Right lobe of liver (tissue), 6 donors: ENCODE data around the gene DRAM1. TPM values are rescaled to one million over a fixed set of nuclear protein-coding genes. Genes with fewer than 3 reads are reported as not detected.

Experiments used
- ATAC-seq, 4 donors: fragments of 200-7000 bp; cut with Tn5 transposase; one replicate each; pipeline ENCODE4 v1.9.1; 2020; ENCODE audit warnings: mild to moderate bottlenecking in 4 of 4, moderate library complexity in 4 of 4
- DNase-seq, 3 donors: peaks; one replicate each; pipeline ENCODE4 v3.0.0-alpha.2; 2020
- H3K27ac ChIP-seq, 3 donors: fragments of 200-600 bp; one replicate each; pipeline ENCODE4 v1.8.0; 2022
- H3K27me3 ChIP-seq, 2 donors: fragments of 200-600 bp; one replicate each; pipeline ENCODE4 v1.8.0; 2022
- H3K36me3 ChIP-seq, 4 donors: fragments of 200-600 bp; sonication (generic) in 1 of 4; one replicate each; pipeline versions ENCODE4 v1.5.1 to v1.8.0; 2017 to 2022; ENCODE audit warnings: control low read depth in 1 of 4
- H3K4me1 ChIP-seq, 4 donors: fragments of 200-600 bp; sonication (generic) in 1 of 4; one replicate each; pipeline versions ENCODE4 v1.5.1 to v1.8.0; 2017 to 2022; ENCODE audit warnings: control low read depth in 1 of 4
- H3K4me3 ChIP-seq, 3 donors: fragments of 200-600 bp; one replicate each; pipeline ENCODE4 v1.8.0; 2022
- H3K9me3 ChIP-seq, 4 donors: fragments of 200-600 bp; sonication (generic) in 1 of 4; one replicate each; pipeline versions ENCODE4 v1.5.1 to v1.8.0; 2017 to 2022; ENCODE audit warnings: control low read depth in 1 of 4
- CTCF ChIP-seq, 4 donors: fragments of 200-600 bp in 3 of 4; fragments of 450-650 bp in 1 of 4; IDR thresholded peaks; one replicate each; pipeline versions ENCODE4 v1.5.1 to v1.8.0; 2016 to 2022; ENCODE audit warnings: antibody characterized with exemption in 4 of 4, mild to moderate bottlenecking in 2 of 4
- POLR2A ChIP-seq: fragments of 450-650 bp; IDR thresholded peaks from one replicate; pipeline ENCODE4 v1.6.1; 2017; ENCODE audit warnings: antibody characterized with exemption, mild to moderate bottlenecking
- WGBS: methylation state at CpG from one replicate; pipeline ENCODE4 v1.1.6; 2018; ENCODE audit warnings: low coverage, low lambda C conversion rate; ENCODE audit not compliant: insufficient coverage; ENCODE audit errors: missing lambda C conversion rate; 5-methylcytosine and 5-hydroxymethylcytosine counted together
- intact Hi-C, 2 donors: fragments of 100-400 bp; cut with DNase I; formaldehyde crosslinking; loops; one replicate each; pipeline versions ENCODE4 v1.11.2 to v1.14.1; 2022
- total RNA-seq, 6 experiments: library from RNA; depleted of rRNA in 2 of 6; stranded (reverse); fragments of >200 nt in 2 of 6; fragmentation: NEBNext Ultra II Directional in 3 of 6; extraction: Animal tissue kit (Norgen Biotek cat#: 25700) in 3 of 6; gene quantifications; one replicate each; pipeline versions ENCODE4 v1.1.0 to v1.2.4, GENCODE V29; 2016 to 2023
- donor health status: DM: no; HTN: yes; CAD: no.
- donor health status: DM: no; HTN: no; CAD: no.
- donor health status: DM: no; HTN: no; CAD: no.
- donor health status: DM: no; HTN: yes; CAD: no.
- donor health status: DM: no; HTN: yes; CAD: no.

DRAM1 gene
- total RNA-seq, 6 experiments from 2014 or later: 2.2 to 11.3 (median 4.3) TPM

DNA sequence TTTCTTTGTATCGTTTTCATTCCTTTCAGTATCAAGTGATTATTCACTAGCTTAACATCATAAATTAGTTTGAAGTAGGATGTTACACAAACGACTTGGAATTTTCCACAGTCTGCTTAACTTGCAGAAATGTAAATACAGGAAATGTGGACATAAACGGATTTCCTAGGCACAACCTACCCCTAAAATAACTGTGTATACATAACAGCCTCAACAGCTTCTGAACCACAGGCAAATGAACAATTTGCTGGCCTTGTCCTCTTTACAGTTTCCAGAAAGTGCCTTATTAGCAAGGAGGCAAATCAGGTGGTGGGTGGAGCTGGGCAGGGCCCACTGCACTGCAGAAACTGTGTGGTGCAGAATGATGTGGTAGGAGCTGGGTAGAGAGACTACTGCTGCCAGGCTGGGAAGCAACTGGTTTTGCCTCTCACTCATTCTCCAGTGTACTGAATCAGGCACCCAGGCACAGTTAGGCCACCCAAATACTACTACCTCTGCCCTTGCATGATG lies 14.1 kb downstream of the DRAM1 start:
- H3K4me1 ChIP-seq: peaks cover 0 to 4% (median 0%) of the 10 kb centered on the region in 4 donors
- H3K9me3 ChIP-seq: no peaks in the 10 kb centered on the region
- ATAC-seq (peak; percentile 49 to 63 (median 60)), DNase-seq (no peak)
- TF ChIP-seq CTCF (IDR thresholded peaks at IDR 0.05) (no peak), POLR2A (no peak)
- H3K27me3 ChIP-seq: no peaks in the 10 kb centered on the region
- no peak overlapping the region for H3K27ac ChIP-seq
- 10% methylated on average over 3 of the region's 3 CpGs for WGBS
- no peak overlapping the region for H3K4me3 ChIP-seq
- no peaks in the 10 kb centered on the region for H3K36me3 ChIP-seq
- intact Hi-C loops: no loop called here

GRCh38 chr12:101892794-101893193 lies 15.4 kb downstream of the DRAM1 start:
- Histone ChIP-seq H3K27ac (no peak overlapping the region), H3K4me1 (peaks cover 0 to 4% (median 0%) of the 10 kb centered on the region in 4 donors), H3K27me3 (no peaks in the 10 kb centered on the region), H3K9me3 (no peaks in the 10 kb centered on the region), H3K4me3 (no peak overlapping the region), H3K36me3 (no peaks in the 10 kb centered on the region)
- ATAC-seq: no peak
- no peak for TF ChIP-seq POLR2A
- no peak for TF ChIP-seq CTCF (IDR thresholded peaks at IDR 0.05)
- DNase-seq: no peak
- intact Hi-C loops: no loop called here

DNA sequence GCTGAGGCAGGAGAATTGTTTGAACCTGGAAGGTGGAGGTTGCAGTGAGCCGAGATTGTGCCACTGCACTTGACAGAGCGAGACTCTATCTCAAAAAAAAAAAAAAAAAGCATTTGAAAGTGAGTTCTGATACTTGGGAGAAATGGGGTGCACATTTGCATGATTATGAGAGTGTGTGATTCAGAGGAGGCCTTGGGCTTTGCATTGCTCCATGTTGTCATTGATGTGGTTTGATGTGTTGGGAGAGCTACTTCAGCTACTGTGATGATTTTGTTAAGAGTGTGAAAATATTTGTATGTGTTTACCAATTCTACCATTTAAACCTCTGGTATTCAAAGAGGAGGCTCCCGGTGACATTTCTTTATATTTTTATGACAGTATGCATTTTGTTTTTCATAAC lies 24.4 kb downstream of the DRAM1 start:
- intact Hi-C loops: no loop called here
- no peak overlapping the region for H3K27ac ChIP-seq
- 52% methylated on average over 3 of the region's 3 CpGs for WGBS

DNA sequence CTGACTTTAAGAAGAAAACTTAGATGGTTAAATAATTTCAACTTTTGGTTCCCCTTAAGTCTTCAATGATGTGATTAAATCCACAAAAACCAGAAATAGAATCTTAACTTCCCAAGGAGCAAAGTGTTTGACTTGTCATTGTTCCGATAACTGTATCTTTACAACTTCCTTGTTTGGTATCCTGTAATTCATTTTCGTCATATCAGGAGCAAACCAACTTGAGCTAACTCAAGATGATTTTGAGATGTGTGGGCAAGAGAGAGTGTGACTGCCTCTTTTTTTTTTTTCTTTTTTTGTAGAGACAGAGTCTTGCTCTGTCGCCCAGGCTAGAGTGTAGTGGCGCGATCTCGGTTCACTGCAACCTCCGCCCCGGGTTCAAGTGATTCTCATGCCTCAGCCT lies 25.3 kb downstream of the DRAM1 start:
- DNase-seq: no peak
- Histone ChIP-seq H3K27ac (no peak overlapping the region), H3K4me3 (no peak overlapping the region), H3K4me1 (no peaks in the 10 kb centered on the region), H3K27me3 (no peaks in the 10 kb centered on the region), H3K9me3 (no peaks in the 10 kb centered on the region), H3K36me3 (no peaks in the 10 kb centered on the region)
- peak; percentile 31 to 65 (median 42) for ATAC-seq
- 74% methylated on average over 6 of the region's 8 CpGs for WGBS
- intact Hi-C loops: no loop called here
- TF ChIP-seq CTCF (IDR thresholded peaks at IDR 0.05) (no peak), POLR2A (no peak)

More for the DNA sequence above, 24.4 kb downstream of the DRAM1 start:
- Histone ChIP-seq H3K27me3 (no peaks in the 10 kb centered on the region), H3K4me3 (no peak overlapping the region), H3K36me3 (no peaks in the 10 kb centered on the region), H3K4me1 (no peaks in the 10 kb centered on the region), H3K9me3 (no peaks in the 10 kb centered on the region)
- DNase-seq: no peak
- TF ChIP-seq POLR2A: no peak
- TF ChIP-seq CTCF (IDR thresholded peaks at IDR 0.05): no peak
- no peak for ATAC-seq

GRCh38 chr12:101906226-101906625 lies 28.8 kb downstream of the DRAM1 start:
- intact Hi-C loops: no loop called here
- H3K27me3 ChIP-seq: no peaks in the 10 kb centered on the region
- H3K27ac ChIP-seq: no peak overlapping the region

More at GRCh38 chr12:101906226-101906625, 28.8 kb downstream of the DRAM1 start:
- TF ChIP-seq POLR2A (no peak), CTCF (IDR thresholded peaks at IDR 0.05) (no peak)
- ATAC-seq (no peak), DNase-seq (no peak)
- H3K4me3 ChIP-seq: no peak overlapping the region
- H3K36me3 ChIP-seq: no peaks in the 10 kb centered on the region
- no peaks in the 10 kb centered on the region for H3K4me1 ChIP-seq
- H3K9me3 ChIP-seq: no peaks in the 10 kb centered on the region
- 45% methylated on average over 1 of the region's 2 CpGs for WGBS
